ENCODE data around the gene KRTAP6-3.

KRTAP6-3 gene

DNA sequence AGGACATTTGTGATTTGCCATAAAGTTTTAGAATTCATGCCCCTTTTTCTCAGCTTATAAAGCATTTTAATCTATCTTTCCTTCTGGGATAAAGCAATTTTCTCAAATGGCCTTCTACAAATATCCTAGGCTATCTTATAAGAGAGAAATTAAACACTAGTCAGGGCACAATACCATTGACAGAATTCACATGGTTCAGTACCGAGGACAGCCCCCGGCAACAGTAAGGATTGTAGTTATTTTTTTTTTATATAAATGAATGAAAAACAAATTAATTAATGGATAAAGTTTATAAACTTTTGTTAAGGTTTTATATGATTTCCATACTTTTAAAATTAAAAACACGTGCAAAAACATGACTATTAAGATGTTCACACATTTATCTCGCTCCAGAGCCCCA, 35.9 kb downstream of the KRTAP6-3 start:
- Mint-ChIP-seq H3K27me3 (ENCODE audit: low read depth) (no peaks in the 10 kb centered on the region), H3K9me3 (peaks cover 2% of the 10 kb centered on the region), H3K4me3 (no peak overlapping the region), H3K4me1 (no peaks in the 10 kb centered on the region), H3K27ac (no peak overlapping the region), H3K36me3 (ENCODE audit: low read depth) (no peaks in the 10 kb centered on the region)
- TF ChIP-seq CTCF (IDR thresholded peaks at IDR 0.05; ENCODE audit: unreplicated experiment in 3 of 3) = no peak

DNA sequence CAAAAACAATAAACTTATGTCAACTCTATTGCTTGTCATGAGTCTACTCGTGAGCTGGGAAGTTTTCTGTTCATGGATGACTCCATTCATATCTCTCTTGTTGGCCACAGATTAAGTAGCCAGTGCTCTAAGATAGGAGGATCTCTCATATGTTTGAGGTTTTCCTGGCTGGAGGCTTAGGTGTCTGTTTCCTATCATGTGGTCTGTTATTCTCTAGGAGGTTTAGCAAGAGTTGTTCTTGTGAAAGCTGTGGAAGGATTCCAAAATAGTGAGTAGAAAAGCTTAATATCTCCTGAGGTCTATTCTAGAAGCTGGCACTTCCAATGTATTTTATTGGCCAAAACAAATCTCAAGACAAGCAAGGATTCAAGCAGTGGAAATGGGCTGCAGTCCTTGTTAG, 37.0 kb downstream of the KRTAP6-3 start:
- Mint-ChIP-seq H3K27ac (no peak overlapping the region), H3K4me1 (no peaks in the 10 kb centered on the region), H3K4me3 (no peak overlapping the region), H3K36me3 (ENCODE audit: low read depth) (no peaks in the 10 kb centered on the region), H3K9me3 (peaks cover 2% of the 10 kb centered on the region), H3K27me3 (ENCODE audit: low read depth) (no peaks in the 10 kb centered on the region)
- TF ChIP-seq CTCF (IDR thresholded peaks at IDR 0.05; ENCODE audit: unreplicated experiment in 3 of 3) = no peak

DNA sequence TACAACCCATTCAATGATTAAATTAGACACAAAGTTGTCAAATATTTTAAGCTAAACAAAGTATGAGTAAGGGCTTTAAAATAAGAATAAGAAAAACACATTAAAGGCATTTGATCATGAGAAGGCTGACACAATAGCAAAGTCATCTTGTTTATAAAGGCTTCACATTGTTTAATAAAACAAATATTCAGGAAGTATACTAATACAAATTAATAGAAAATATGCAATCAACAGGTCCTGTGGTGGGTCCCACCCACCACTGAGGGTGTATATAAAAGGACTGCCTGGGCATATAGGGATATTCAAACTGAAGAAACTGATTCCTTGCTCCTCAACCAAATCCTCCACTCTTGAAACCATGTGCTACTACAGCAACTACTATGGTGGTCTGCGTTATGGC, 42.7 kb downstream of the KRTAP6-3 start, which contains the start of gene KRTAP20-2:
Gene KRTAP20-2, plus strand, starts transcription at position 301 of the 400 bp plus-strand sequence. Its CDS starts 58 bp downstream, at position 359.
- no peak within 1 kb of the TSS for H3K4me3 Mint-ChIP-seq
- no peaks in the 10 kb centered on the region for H3K27me3 Mint-ChIP-seq (ENCODE audit: low read depth)
- H3K9me3 Mint-ChIP-seq = no peaks in the 10 kb centered on the region
- no peaks in the 10 kb centered on the region for H3K4me1 Mint-ChIP-seq
- H3K36me3 Mint-ChIP-seq (ENCODE audit: low read depth) = no peaks in the 10 kb centered on the region
- no peak for TF ChIP-seq CTCF (IDR thresholded peaks at IDR 0.05; ENCODE audit: unreplicated experiment in 3 of 3)
- no peak within 1 kb of the TSS for H3K27ac Mint-ChIP-seq

DNA sequence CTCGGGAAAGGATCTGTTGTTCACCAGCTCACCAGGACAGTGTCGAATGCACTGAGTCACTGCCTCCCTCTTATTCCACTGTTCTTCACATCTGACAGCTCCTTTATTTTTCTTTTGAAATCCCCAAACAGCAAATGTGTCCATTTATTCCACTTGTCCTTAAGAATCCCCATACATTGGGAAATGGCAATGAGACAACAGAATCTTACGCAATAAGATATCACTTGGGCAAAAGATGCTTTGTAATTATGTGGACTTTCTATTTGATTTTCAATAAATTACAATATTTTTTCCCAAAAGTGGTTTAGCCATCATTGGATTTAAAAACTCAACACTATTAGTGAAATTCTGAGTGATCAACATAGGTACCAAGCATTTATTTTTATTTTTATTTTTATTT, 46.4 kb downstream of the KRTAP6-3 start:
- no peak overlapping the region for H3K27ac Mint-ChIP-seq
- no peak overlapping the region for H3K4me3 Mint-ChIP-seq
- no peaks in the 10 kb centered on the region for H3K27me3 Mint-ChIP-seq (ENCODE audit: low read depth)
- no peaks in the 10 kb centered on the region for H3K4me1 Mint-ChIP-seq
- no peak for TF ChIP-seq CTCF (IDR thresholded peaks at IDR 0.05; ENCODE audit: unreplicated experiment in 3 of 3)
- no peaks in the 10 kb centered on the region for H3K36me3 Mint-ChIP-seq (ENCODE audit: low read depth)
- H3K9me3 Mint-ChIP-seq = no peaks in the 10 kb centered on the region

GRCh38 chr21:30642564-30642963, 50.3 kb downstream of the KRTAP6-3 start, which contains the start of gene KRTAP20-3:
TSS of gene KRTAP20-3 (plus strand) at chr21:30642864.
- no peaks in the 10 kb centered on the region for H3K36me3 Mint-ChIP-seq (ENCODE audit: low read depth)
- H3K9me3 Mint-ChIP-seq = no peaks in the 10 kb centered on the region
- no peaks in the 10 kb centered on the region for H3K4me1 Mint-ChIP-seq
- no peak for TF ChIP-seq CTCF (IDR thresholded peaks at IDR 0.05; ENCODE audit: unreplicated experiment in 3 of 3)
- no peak within 1 kb of the TSS for H3K4me3 Mint-ChIP-seq
- H3K27me3 Mint-ChIP-seq (ENCODE audit: low read depth) = no peaks in the 10 kb centered on the region
- no peak within 1 kb of the TSS for H3K27ac Mint-ChIP-seq

Measured in nephron (organoid).